Measurements from ENCODE around the gene TTC39C. TPM values are rescaled to one million over a fixed set of nuclear protein-coding genes. Genes with fewer than 3 reads are reported as not detected.

TTC39C gene
- total and polyA plus RNA-seq, 2 donors (not counting 3 experiments of a cell fraction or from before 2014, with no cell fraction given) = 0.61 to 6.2 TPM

DNA sequence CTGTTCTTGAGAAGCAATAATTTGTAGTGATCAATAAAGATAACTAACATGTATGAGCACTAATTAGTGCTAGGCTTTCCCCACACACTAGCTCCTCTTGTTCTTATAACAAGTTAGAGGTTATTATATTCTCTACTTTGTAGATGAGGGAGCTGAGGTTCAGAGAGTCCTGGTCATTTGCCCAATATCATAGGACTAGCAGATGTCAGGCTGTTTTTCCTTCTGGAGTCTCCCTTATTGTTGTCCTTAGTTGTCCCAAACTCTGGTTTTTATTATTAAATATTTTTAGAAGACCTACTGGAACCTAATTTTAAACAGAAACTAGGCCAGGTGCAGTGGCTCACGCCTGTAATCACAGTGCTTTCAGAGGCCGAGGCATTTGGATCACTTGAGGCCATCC, 16.5 kb upstream of the TTC39C start:
- intact Hi-C loops (cut with micrococcal nuclease) = no loop called here
- POLR2A ChIA-PET = no interaction called here

More for the DNA sequence above, 16.5 kb upstream of the TTC39C start:
- no peaks in the 10 kb centered on the region for H4K20me1 ChIP-seq (replicated peaks; ENCODE audit: control insufficient read depth, extremely low read depth, insufficient read depth, low read length)
- no peak overlapping the region for H3K9ac ChIP-seq (replicated peaks; ENCODE audit: extremely low read depth, insufficient read depth, low read length)
- no peak for DNase-seq (ENCODE audit: low read depth, low spot score)
- dilution Hi-C loops (cut with MboI; ENCODE audit: extremely low pct_ligation_motif_present, low sequenced_read_pairs) = no loop called here
- no peaks in the 10 kb centered on the region for H3K79me2 ChIP-seq (ENCODE audit: control insufficient read depth, insufficient read depth, low read length)
- H3K4me3 ChIP-seq (replicated peaks in 1 of 3; ENCODE audit: insufficient read depth in 1 of 3, low read depth in 1 of 3, low read length in 3 of 3) = no peak overlapping the region
- H3K4me1 ChIP-seq (ENCODE audit: control insufficient read depth, extremely low read depth, insufficient read depth, low read length) = peaks cover 3% of the 10 kb centered on the region
- H2AFZ ChIP-seq (ENCODE audit: low read depth, low read length) = no peak overlapping the region
- no peaks in the 10 kb centered on the region for H3K36me3 ChIP-seq (ENCODE audit: control insufficient read depth in 2 of 2, extremely low read depth in 1 of 2, insufficient read depth in 2 of 2, low read length in 2 of 2)
- no peaks in the 10 kb centered on the region for H3K9me3 ChIP-seq (replicated peaks; ENCODE audit: control insufficient read depth, insufficient read depth, low read length)
- CTCF ChIA-PET = interaction anchor here (1.2 kb wide), 1 partner anchor 15 kb away, joined by 4 read pairs; no protein-coding TSS in a partner anchor
- no TSS peak for BruUV-seq (replicated peaks)
- H3K27me3 ChIP-seq (ENCODE audit: control insufficient read depth in 2 of 2, insufficient read depth in 2 of 2, low read length in 2 of 2) = peaks cover 0 to 4% of the 10 kb centered on the region in 2 experiments
- TF ChIP-seq MYC (IDR thresholded peaks at IDR 0.05; ENCODE audit: low read depth, low read length) (no peak), EZH2 (IDR thresholded peaks at IDR 0.05; ENCODE audit: borderline replicate concordance, low read depth, low read length, severe bottlenecking) (no peak), JUN (IDR thresholded peaks at IDR 0.05; ENCODE audit: borderline replicate concordance, insufficient read depth, insufficient read length, low read depth) (no peak), GATA2 (IDR thresholded peaks at IDR 0.05; ENCODE audit: insufficient read depth, insufficient read length, low read depth, low read length) (no peak), POLR2AphosphoS5 (IDR thresholded peaks at IDR 0.05; ENCODE audit: insufficient read depth, low read depth, low read length) (no peak), FOS (IDR thresholded peaks at IDR 0.05; ENCODE audit: borderline replicate concordance, insufficient read depth, low read length) (no peak), POLR2A (IDR thresholded peaks at IDR 0.05; ENCODE audit: low read depth, low read length) (no peak)
- TF ChIP-seq, protein P1, sequence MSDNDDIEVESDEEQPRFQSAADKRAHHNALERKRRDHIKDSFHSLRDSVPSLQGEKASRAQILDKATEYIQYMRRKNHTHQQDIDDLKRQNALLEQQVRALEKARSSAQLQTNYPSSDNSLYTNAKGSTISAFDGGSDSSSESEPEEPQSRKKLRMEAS (IDR thresholded peaks at IDR 0.05; ENCODE audit: insufficient read depth, insufficient read length) = no peak
- TF ChIP-seq, protein P2, sequence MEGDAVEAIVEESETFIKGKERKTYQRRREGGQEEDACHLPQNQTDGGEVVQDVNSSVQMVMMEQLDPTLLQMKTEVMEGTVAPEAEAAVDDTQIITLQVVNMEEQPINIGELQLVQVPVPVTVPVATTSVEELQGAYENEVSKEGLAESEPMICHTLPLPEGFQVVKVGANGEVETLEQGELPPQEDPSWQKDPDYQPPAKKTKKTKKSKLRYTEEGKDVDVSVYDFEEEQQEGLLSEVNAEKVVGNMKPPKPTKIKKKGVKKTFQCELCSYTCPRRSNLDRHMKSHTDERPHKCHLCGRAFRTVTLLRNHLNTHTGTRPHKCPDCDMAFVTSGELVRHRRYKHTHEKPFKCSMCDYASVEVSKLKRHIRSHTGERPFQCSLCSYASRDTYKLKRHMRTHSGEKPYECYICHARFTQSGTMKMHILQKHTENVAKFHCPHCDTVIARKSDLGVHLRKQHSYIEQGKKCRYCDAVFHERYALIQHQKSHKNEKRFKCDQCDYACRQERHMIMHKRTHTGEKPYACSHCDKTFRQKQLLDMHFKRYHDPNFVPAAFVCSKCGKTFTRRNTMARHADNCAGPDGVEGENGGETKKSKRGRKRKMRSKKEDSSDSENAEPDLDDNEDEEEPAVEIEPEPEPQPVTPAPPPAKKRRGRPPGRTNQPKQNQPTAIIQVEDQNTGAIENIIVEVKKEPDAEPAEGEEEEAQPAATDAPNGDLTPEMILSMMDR (IDR thresholded peaks at IDR 0.05; ENCODE audit: extremely low read depth in 1 of 2, insufficient read depth in 1 of 2, low read depth in 1 of 2, low read length in 2 of 2) = no peak
- no peaks in the 10 kb centered on the region for H3K9me1 ChIP-seq (replicated peaks; ENCODE audit: control insufficient read depth, extremely low read depth, insufficient read depth, low read length)
- FAIRE-seq = no peak
- no peak overlapping the region for H3K27ac ChIP-seq (ENCODE audit: insufficient read depth, low read depth, low read length)
- H3K4me2 ChIP-seq (ENCODE audit: insufficient read depth, low read length) = no peak overlapping the region
